ENCODE data around the gene BOK.
"Not testable (repeated sequence)": the region's sequence is repeated elsewhere in the genome, so short reads cannot be mapped to it uniquely, and the experiment has no call there.

The BOK gene
- 0 reads per million in 2 donors for total RNA-seq

- DNase-seq = no peak
These were observed at the start of gene BOK for GRCh38 chr2:241558532-241559322. TSS of gene BOK (plus strand) at chr2:241558745. CDS start at chr2:241559484, 739 bp downstream.

DNA sequence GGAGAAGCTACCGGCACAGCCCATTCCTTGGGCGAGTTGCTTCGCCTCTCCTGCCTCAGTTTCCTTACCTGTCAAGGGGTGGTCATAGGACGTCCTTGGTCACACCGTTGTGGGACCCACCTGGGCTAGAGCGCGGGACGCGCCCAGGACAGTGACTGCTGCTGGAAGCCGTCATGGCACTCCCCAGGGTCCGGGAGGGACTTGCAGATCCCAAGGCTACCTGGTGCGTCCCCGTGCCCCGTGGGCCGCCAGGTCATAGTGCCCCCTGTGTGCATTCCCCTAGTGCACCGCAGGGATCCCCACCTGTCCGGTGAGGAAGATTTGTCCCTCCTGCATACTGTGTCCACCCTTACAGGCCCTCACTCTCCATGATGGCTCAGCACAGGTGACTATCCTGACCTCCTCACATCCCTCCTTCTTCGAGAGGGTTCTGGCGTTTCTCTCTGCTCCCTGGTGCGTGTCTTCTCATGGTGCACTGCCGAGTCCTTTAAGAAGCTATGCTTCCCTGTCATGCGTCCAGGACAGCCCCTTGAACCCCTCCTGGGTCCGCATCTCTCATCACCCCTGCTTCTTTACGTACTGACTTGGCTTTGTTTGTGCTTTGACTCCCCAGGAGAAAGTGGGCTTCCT lies 49.3 kb upstream of the BOK start:
- no peak for DNase-seq

GRCh38 chr2:241511091-241511741 lies 47.3 kb upstream of the BOK start:
- DNase-seq = no peak

- no peak for DNase-seq
These were observed 44.0 kb upstream of the BOK start for GRCh38 chr2:241514553-241514952.

- no peak for DNase-seq
These were observed 43.4 kb upstream of the BOK start for GRCh38 chr2:241514986-241515737.

GRCh38 chr2:241516520-241516965 lies 42.0 kb upstream of the BOK start:
- DNase-seq = no peak

- no peak for DNase-seq
These were observed 41.2 kb upstream of the BOK start for GRCh38 chr2:241517297-241517696.

DNA sequence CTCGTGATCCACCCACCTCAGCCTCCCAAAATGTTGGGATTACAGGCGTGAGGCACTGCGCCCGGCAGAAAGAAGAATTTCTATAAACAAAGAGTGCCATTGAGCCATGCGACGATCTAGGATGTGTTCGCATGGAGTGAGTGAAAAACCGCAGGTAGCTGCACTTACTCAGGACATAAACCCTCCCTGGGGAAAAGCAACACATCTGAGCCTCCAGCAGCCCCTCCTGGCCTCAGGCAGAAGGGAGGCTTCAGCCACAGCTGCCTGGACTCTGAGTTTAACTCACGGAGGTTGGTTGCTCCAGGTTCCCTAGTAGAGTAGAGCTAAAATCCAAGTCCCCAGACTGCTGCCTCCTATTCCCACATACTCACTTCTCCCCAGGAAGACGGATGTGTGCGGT lies 38.9 kb upstream of the BOK start:
- no peak for DNase-seq

DNA sequence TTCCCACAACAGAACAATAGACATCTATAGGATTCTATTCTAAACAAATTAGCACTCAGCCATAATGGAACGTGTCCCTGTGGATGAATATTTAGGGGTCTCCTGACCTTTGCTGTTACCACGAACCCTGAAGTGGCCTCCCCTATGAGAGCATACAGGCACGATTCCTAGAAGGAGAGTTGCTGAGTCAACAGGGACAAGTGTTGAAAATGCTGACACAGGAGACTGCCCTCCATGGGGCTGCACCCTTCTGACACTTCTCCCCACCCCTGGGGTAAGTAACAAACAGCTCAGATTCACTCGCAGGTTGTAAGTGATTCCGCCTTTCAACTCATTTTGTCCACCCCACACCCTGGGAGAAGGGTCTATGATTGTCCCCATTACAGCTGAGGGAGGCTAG lies 36.1 kb upstream of the BOK start:
- no peak for DNase-seq

DNA sequence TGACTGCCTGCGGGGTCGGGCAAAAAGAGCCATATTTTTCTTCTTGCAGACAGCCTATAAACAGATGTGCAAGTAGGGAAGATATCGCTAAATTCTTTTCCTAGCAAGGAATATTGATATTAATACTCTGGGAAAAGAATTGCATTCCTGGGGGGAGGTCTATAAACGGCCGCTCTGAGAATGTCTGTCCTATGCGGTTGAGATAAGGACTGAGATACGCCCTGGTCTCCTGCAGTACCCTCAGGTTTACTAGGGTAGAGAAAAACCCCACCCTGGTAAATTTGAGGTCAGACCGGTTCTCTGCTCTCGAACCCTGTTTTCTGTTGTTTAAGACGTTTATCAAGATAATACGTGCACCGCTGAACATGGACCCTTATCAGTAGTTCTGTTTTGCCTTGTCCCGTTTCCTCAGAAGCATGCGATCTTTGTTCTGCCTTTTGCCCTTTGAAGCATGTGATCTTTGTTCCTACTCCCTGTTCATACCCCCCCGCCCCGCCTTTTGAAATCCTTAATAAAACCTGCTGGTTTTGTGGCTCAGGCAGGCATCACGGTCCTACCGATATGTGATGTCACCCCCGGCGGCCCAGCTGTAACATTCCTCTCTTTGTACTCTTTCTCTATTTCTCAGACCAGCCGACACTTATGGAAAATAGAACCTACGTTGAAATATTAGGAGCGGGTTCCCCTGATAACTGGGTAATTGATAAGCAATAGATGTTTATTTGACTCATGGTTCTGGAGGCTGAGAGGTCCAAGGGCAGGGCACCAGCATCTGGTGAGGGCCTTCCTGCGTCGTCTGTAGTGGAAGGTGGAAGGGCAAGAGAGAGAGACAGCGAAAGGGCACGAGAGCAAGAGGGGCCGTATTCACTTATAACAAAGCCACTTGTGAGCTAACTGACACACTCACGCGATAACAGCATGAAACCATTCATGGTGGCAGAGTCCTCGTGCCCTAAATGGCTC lies 32.4 kb upstream of the BOK start:
- not testable (repeated sequence) for DNase-seq

- no peak for DNase-seq
These were observed 28.0 kb upstream of the BOK start for GRCh38 chr2:241530571-241530970.

- no peak for DNase-seq
These were observed 27.3 kb upstream of the BOK start for GRCh38 chr2:241531161-241531722.

DNA sequence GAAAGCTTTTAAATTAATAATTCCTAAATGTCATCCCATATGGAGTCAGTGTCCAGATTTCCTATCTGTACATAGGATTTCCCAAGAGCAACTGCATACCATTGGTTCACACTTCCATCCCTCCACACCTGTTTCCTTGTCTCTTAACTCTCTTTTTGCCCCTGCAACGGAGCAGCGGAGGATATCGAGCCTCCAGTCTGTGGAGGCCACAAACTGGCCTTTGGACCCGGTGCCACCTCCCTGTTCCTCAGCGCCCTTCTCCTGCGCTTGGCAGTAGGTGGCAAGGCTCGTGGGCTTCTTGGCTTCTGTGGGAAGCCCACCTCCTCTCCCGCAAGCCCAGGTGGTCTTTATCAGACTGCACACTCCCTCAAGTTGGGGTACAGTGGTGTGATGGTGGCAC lies 26.4 kb upstream of the BOK start:
- DNase-seq = no peak

DNA sequence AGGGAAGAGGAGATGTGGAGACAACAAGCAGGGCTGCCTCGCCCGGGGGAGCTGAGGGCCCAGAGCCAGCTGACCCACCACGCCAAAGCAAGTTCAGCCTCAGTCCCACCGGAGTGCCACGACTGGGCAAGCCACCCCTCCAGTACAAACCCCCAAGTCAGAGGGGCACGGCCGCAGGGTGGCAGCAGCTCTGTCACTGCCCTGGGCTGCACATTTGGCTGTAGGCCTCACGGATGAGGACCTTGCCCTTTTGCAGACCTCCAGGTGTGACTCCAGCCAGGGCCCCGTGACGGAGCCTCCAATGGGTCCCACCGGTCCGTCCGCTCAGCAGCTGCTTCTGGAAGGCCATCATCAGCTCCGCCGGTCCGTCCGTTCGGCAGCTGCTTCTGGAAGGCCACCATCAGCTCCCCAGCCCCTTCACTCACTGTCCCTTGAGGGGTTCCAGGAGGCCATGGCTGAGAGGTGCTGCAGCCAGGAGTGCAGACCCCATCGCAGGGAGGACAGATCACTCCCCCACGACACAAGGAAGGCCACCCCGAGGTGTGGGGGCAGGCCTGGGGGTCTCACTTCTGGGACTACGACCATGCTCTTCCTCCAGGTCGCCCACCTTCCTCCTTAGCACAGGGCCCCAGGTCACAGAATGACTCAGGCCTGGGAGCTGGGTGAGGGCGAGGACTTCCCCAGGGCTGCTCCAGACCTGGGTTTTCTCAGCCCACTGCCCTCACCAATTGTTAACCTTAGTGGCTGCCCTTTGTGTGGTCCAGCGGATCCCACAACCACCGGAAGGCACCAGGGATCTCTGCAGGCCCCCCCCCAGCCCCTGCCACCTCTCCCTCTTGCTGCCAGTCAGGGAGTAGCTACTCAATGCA lies 25.6 kb upstream of the BOK start:
- DNase-seq = no peak

GRCh38 chr2:241534293-241534692 lies 24.3 kb upstream of the BOK start:
- no peak for DNase-seq

DNA sequence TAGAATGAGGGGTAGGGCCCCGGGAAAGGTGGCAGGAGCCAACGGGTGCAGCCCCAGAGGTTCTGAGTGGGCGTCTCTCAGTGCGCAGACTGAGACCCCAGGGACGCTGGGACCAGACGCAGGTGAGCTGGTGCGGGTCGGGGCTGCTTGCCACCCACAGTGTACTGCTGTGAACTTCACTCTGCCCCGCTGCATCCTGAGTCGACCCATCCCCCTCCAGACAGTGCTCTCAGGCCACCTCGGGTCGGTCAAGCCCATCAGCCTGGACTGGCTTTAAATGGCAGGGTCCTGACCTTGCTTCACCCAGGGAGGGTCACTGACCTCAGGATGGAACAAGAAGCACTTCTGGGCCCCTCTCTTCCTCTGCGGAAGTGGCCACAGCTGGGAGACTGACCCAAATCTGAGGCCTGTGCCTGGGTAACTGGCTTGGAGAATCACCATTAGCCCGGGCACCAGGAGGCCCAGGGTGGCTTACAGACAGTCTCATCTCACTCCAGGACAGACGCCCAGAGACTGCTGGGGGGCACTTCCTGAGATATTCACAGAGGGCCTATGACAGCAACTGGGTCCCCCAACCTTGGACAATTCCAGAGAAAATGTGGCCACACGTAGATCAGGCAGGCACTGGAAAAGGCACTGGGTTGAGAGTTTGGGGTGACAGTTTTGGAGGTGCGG lies 23.7 kb upstream of the BOK start:
- DNase-seq = no peak

GRCh38 chr2:241535871-241536655 lies 22.5 kb upstream of the BOK start:
- DNase-seq = no peak

DNA sequence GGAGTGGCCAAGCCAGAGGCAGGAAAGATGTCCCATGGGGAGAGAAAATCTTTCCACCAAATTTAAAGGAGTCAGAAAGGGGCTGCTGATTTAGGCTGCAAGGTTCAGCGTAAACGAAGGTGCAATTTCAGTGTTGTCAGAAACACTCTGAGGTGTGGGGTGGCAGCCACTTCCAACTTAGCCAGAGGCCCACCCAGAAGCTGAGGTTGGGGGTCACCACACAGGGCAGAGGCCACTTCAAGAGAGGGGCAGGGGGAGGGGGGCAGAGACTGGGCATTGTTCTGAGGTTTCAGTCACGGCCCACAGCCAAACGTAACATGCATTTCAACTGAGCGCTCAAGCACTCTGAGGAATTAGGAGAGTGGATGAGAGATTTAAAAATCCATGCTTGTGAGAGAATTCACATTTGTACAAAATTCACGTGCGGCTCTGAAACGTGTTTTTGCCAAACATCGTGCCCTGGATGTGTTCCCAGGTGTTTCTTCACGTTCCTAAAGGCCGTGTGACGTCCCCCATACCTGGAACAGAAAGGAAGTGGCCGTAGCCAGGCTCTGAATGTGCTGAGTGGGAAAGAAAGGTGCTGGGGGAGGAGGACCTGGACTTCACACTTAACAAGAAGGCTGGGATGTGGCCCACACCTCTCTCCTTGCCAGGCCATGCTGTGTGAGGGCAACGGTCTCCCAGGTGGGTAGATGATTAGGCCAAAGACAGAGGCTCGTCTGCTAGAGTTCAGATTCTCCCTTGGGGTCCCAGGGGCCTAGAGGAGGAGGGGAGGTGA lies 19.5 kb upstream of the BOK start:
- no peak for DNase-seq

Measured in T-helper 9 cell (primary cell).